ENCODE results near the gene DNASE1L3.

- TF ChIP-seq EZH2 (IDR thresholded peaks at IDR 0.05; ENCODE audit: borderline replicate concordance): no peak
- no peak for TF ChIP-seq CTCF (IDR thresholded peaks at IDR 0.05; ENCODE audit: poor library complexity)
These were observed 35.6 kb upstream of the DNASE1L3 start for GRCh38 chr3:58246148-58247047.
